Uterus (tissue), 2 donors: Measurements from ENCODE around the gene CCNL1.

ENCODE experiments used
- POLR2A ChIP-seq, 2 donors: fragments of 450-650 bp; IDR thresholded peaks; one replicate each; pipeline ENCODE4 v1.6.1; 2016; ENCODE audit warnings: antibody characterized with exemption in 2 of 2, mild to moderate bottlenecking in 1 of 2, moderate library complexity in 1 of 2
- TF ChIP-seq, protein P1 (sequence below), 4 experiments: fragments of 200-600 bp in 2 of 4; fragments of 450-650 bp in 2 of 4; sonication (generic) in 2 of 4; IDR thresholded peaks; one replicate each; pipeline ENCODE4 v1.5.1; 2016 to 2019; ENCODE audit warnings: antibody characterized with exemption in 4 of 4, mild to moderate bottlenecking in 2 of 4, moderate library complexity in 1 of 4

DNA sequence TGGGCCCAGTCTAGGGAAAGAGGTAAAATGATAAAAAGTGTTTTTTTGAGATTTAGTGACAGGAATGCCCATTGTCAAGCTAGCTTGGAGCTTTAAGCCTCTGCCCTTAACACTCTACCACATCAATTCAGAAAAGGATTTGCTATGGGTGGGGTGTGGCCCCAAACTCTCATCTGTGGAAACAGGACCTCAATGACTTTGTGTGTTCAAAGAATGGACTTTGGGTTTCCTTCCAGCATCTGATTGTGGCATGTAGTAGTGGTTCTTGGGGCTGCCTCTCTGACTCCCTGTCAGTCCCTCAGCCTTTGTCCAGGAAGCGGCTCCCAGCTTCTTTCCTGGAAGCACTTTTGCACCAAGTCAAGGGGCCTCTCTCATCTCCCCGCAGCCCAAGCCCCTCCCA lies 56.1 kb downstream of the CCNL1 start:
- TF ChIP-seq, protein P1, sequence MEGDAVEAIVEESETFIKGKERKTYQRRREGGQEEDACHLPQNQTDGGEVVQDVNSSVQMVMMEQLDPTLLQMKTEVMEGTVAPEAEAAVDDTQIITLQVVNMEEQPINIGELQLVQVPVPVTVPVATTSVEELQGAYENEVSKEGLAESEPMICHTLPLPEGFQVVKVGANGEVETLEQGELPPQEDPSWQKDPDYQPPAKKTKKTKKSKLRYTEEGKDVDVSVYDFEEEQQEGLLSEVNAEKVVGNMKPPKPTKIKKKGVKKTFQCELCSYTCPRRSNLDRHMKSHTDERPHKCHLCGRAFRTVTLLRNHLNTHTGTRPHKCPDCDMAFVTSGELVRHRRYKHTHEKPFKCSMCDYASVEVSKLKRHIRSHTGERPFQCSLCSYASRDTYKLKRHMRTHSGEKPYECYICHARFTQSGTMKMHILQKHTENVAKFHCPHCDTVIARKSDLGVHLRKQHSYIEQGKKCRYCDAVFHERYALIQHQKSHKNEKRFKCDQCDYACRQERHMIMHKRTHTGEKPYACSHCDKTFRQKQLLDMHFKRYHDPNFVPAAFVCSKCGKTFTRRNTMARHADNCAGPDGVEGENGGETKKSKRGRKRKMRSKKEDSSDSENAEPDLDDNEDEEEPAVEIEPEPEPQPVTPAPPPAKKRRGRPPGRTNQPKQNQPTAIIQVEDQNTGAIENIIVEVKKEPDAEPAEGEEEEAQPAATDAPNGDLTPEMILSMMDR (IDR thresholded peaks at IDR 0.05) = no peak
- TF ChIP-seq POLR2A (IDR thresholded peaks at IDR 0.05) = no peak
